Occipital lobe (tissue), 2 donors: Measurements from ENCODE around the gene WNK1. TPM values are rescaled to one million over a fixed set of nuclear protein-coding genes. Genes with fewer than 3 reads are reported as not detected.

ENCODE experiments used
- DNase-seq: peaks from one replicate; lab custom pipeline; 2025; lab: John Stamatoyannopoulos, UW
- total RNA-seq: library from RNA; depleted of rRNA; stranded (reverse); fragments of >200 nt; gene quantifications from one replicate; pipeline ENCODE4 v1.2.3, GENCODE V29; 2014

WNK1 gene
- total RNA-seq, 1 donor from 2014 or later, result 84.2 TPM

DNA sequence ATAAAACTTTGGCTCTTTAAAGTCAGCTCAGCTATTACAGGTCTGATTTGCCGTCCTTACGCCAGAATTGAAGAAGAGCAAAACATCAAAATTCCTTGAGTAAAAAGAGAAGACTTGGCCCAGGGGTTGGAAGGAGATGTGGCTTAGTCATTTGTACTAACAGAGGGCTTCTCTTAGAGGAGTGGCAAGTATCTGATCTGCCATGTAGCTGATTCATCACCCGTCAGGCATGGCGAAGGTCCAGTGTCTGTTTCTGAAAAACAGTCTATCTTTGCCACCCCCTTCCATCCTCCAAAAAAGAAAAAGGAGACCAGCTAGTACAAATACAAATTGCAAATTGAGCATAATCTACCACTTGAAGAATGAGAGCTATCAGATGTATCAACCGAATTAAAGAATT, 105.2 kb downstream of the WNK1 start:
- peak; percentile 8 for DNase-seq

DNA sequence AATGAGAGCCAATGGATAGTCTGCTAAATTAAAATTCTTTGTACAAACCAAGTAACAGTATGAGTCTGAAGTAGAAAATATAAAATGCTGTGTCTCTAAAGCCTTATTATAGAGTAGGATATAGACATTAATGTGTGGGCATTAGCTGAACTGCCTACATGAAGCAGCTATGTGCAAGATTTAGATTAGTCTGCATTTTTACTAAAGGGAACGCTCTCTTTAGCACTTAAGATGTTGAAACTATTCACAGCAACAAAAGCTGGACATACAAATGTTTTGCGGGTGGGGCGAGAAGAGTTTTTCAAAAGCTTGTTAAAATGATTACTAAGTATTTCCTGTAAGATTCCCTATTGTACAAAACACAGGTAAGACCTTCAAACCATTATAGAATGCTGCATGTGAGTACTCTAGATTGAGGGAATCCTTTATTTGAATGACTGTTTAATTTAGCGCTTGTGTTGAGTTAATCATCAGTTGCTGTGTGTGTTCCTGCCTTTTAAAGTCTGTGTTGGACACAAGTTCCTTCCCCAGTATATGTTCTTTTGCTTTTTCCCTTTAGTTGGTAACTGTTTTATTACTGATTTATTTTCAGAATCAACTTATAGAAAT, 110.0 kb downstream of the WNK1 start:
- no peak for DNase-seq

DNA sequence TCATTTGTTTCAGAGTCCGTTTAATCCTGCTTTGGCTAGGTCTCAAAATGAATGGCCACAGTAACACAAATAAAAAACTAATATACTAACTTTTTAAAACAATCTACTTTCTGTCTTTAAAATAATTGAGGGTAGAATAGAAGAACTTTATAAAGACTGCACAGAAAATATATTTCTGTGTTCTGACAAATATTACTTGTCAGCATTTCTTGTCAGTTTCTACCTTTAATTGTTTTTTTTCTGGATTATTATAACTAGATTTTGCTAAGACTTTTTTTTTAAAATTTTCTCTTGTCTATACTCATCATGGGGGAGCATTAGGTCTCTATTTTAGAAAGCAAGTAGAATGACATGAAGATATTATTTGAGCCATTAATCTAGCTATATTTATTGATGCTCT, 110.9 kb downstream of the WNK1 start:
- DNase-seq, result no peak

DNA sequence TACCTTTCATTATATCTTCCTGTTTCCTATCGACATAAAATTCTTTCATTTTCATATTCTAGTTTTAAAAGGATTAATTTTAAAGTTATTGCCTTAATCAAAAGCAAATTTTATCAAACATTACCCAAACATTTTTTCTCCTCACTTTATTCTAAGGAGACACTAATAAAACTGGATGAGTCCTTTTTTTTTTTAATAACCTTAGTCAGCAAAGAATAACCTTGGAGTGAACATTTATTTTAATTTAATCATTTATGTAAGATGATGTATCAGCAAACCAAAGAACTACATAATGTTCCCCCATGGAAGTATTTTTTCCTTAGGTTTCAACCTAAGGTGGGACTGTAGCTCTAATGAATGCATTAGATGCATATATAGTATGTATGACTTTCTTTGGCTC, 113.2 kb downstream of the WNK1 start:
- no peak for DNase-seq

DNA sequence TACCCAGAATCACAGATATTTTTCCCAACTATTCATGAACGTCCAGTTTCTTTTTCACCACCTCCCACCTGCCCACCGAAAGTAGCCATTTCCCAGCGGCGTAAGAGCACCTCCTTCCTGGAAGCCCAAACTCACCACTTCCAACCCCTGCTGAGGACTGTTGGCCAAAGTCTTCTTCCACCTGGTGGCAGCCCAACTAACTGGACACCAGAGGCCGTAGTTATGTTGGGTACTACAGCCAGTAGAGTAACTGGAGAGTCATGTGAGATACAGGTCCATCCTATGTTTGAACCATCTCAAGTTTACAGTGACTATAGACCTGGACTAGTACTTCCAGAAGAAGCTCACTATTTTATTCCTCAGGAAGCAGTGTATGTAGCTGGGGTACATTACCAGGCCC, 115.5 kb downstream of the WNK1 start:
- no peak for DNase-seq

DNA sequence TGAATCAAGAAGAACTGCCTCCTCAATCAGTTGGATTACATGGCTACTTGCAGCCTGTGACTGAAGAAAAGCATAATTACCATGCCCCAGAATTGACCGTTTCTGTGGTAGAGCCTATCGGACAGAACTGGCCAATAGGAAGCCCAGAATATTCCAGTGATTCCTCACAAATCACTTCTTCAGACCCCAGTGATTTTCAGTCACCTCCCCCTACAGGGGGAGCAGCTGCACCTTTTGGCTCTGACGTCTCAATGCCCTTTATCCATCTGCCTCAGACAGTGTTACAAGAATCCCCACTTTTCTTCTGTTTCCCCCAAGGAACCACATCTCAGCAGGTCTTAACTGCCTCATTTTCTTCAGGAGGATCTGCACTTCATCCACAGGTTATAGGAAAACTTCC, 116.3 kb downstream of the WNK1 start:
- no peak for DNase-seq

DNA sequence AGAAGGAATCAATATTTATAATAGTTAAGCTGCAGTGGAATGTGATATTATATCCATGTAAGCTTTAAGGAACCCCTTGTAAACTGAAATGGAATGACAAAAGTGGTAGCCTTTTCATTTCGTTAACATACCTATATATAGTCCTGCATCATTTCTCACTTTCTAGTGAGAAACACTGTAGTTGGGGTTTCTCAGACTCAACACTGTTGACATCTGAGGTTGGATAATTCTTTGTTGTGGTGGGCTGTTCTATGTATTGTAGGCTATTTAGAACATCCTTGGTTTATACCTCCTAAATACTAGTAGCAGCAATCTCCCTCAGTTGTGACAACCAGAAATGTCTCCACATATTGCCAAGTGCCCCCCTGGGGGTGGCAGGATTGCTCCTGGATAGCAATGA, 118.0 kb downstream of the WNK1 start:
- DNase-seq, result no peak

DNA sequence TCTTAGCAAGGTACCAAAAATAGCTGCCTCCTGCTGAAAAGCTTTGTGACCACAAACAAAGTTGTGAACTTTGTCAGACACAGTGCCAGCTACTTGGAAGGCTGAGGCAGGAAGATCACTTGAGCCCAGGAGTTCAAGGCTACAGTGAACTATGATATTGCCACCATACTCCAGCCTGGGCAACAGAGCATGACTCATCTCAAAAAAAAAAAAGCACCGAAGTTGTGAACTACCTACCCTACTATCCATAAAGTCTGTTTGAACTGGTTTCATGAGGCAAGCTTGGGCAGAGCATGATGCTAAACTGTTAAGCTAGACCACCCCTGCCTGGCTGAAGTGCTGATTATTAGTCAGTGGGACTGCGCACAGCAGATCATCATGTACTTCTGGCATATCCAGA, 121.6 kb downstream of the WNK1 start:
- DNase-seq, result no peak

DNA sequence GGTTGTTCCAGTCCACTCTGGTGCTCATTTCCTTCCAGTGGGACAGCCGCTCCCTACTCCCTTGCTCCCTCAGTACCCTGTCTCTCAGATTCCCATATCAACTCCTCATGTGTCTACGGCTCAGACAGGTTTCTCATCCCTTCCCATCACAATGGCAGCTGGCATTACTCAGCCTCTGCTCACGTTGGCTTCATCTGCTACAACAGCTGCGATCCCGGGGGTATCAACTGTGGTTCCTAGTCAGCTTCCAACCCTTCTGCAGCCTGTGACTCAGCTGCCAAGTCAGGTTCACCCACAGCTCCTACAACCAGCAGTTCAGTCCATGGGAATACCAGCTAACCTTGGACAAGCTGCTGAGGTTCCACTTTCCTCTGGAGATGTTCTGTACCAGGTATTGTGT, 127.3 kb downstream of the WNK1 start:
- no peak for DNase-seq

DNA sequence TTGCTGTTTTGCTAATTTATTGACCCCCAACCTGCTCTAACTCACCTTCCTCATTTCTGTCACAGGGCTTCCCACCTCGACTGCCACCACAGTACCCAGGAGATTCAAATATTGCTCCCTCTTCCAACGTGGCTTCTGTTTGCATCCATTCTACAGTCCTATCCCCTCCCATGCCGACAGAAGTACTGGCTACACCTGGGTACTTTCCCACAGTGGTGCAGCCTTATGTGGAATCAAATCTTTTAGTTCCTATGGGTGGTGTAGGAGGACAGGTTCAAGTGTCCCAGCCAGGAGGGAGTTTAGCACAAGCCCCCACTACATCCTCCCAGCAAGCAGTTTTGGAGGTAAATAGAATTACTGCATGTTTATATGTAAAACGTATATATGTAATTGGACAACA, 128.3 kb downstream of the WNK1 start:
- no peak for DNase-seq

DNA sequence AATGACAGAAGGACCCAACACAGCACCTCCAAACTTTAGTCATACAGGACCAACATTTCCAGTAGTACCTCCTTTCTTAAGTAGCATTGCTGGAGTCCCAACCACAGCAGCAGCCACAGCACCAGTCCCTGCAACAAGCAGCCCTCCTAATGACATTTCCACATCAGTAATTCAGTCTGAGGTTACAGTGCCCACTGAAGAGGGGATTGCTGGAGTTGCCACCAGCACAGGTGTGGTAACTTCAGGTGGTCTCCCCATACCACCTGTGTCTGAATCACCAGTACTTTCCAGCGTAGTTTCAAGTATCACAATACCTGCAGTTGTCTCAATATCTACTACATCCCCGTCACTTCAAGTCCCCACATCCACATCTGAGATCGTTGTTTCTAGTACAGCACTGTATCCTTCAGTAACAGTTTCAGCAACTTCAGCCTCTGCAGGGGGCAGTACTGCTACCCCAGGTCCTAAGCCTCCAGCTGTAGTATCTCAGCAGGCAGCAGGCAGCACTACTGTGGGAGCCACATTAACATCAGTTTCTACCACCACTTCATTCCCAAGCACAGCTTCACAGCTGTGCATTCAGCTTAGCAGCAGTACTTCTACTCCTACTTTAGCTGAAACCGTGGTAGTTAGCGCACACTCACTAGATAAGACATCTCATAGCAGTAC, 132.5 kb downstream of the WNK1 start:
- DNase-seq, result no peak

DNA sequence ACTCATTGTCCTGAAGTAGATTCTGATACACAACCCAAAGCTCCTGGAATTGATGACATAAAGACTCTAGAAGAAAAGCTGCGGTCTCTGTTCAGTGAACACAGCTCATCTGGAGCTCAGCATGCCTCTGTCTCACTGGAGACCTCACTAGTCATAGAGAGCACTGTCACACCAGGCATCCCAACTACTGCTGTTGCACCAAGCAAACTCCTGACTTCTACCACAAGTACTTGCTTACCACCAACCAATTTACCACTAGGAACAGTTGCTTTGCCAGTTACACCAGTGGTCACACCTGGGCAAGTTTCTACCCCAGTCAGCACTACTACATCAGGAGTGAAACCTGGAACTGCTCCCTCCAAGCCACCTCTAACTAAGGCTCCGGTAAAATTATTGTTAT, 133.3 kb downstream of the WNK1 start:
- DNase-seq, result no peak

DNA sequence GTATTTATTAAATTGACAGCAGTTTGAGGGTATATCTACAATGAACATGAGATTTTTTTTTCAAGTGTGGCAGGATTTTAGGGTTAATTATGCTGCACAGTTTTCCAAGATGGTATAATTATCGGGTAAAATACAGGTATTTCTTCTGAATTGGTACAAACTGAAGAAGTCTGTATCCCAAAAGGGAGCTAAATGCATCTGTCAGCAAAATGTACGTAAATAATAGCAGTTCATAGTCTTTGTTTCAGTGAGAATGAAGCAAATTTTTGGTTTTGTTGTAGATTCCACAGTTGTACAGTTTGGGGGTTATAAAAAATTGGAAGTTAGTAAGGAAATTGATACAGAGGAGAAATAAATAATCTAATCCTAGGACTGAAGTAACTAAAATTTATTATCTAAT, 133.8 kb downstream of the WNK1 start:
- DNase-seq, result no peak

DNA sequence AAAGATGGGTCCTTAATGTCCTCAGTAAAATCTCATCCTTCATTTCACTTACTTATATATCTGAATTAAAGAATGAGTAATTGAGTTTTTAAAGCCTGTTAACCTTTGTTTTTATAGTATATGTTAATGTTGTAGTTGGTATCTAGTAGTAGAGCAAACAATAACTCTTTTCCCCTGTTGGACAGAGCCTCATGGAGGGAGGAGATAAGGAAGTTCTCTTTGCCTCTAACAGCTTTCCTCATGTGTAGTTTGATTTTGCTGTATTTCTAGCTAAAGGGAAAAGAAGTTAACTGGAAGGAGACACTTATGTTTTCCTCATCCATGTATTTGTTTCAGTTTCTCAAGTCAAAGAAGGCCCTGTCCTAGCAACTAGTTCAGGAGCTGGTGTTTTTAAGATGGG, 141.8 kb downstream of the WNK1 start:
- no peak for DNase-seq

DNA sequence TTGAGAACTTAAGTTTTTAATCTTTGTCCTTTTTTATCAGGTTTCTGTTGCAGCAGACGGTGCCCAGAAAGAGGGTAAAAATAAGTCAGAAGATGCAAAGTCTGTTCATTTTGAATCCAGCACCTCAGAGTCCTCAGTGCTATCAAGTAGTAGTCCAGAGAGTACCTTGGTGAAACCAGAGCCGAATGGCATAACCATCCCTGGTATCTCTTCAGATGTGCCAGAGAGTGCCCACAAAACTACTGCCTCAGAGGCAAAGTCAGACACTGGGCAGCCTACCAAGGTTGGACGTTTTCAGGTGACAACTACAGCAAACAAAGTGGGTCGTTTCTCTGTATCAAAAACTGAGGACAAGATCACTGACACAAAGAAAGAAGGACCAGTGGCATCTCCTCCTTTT, 143.7 kb downstream of the WNK1 start:
- no peak for DNase-seq

DNA sequence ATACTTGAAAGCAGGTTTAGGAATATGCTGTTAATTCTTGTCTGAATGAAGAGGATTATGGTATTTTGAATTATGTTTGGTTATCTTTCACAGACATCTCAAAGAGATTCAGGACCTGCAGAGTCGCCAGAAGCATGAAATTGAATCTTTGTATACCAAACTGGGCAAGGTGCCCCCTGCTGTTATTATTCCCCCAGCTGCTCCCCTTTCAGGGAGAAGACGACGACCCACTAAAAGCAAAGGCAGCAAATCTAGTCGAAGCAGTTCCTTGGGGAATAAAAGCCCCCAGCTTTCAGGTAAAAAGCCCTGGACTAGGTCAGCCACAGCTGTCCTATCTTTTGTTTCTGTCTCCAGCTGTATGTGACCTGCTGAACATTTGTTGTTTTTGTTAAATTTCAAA, 145.0 kb downstream of the WNK1 start:
- no peak for DNase-seq

DNA sequence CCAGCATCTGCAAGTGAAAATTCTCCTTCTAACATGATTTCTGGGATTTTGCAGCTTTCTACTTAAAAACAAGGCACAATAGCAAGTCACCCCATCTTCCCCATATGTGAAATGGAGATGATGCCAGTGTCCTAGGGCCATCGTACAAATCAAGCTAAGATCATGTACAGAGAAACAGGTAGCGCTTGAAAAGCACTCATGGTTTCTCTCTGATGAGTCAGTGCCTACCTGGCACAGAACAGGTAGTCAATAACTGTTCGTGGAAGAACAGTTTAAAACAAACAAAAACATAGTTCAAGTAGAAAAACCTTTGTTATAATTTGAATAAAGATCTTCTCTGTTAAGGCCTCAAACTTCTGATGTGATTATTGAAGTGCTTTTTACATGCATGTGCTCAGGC, 150.2 kb downstream of the WNK1 start:
- DNase-seq, result no peak

DNA sequence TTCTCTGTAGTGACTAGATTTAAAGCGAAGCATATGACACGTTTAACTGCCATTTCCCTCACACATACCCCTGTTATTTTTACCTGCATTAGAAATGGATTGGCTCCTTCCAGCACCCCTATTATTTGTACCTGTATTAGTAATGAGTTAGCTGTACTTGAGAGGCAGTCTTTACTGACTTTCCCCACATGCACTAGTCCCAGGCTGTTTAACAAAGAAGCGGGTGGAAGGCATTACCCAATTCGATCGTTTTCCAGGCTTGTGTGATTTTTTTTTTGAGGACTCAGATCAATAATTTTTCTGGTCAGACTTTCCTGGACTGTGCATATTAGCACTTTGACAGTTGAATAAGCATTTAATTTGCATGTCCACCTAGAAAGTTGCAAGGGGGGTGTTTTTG, 150.7 kb downstream of the WNK1 start:
- no peak for DNase-seq

DNA sequence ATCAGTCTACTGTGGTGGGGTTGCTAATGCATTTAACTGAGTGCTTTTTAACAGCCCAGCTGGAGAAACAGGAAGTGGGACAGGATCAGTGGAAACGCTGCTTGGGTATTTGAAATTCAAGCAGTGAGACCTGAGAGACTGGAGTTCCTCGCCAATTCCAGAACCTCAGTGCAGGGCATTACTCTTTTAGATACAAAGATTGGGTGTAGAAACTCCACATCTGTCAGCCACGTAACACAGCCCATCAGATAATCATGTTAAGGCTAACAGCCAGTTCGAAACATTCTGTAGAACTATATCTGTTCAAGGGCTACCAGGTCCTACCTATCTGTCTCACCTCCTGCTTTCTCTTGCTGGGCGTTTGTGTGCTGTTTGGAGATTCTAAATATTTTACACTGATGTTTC, 151.6 kb downstream of the WNK1 start:
- DNase-seq, result no peak

DNA sequence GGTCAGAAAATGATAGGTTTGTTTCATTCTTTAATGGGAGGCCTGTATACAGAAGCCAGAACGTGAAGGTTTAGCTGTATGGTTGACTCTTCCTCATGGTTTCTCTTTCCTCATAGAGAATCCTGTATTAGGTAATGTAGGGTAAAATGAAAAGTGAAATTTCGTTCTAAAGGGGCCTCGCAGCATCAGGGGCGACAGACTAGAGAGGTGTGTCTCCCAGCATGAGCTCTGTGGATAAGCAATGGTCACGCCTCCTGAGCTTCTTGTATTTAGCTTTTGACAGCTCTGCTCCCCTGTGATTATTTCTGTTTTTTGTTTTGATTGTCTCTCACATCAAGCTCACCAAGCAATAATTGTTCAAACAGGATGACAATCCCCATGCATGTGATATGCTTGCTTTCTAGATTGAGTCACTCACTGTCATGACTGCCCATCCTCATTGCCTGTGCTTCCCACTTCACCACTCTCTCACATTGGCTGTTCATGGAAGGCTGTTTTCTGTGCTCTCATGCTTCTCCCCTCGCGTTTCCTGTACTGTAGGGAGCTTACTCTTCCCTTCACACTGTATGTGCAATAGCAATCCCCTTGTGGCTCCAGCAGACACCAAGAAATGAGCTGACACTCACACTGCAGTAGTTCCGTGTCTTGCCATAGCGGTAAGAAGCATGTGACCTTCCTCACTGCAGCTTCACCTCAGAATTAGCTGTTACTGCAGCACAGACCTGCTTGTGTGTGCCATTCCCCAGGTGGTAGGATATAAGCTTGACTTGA, 153.1 kb downstream of the WNK1 start:
- no peak for DNase-seq

DNA sequence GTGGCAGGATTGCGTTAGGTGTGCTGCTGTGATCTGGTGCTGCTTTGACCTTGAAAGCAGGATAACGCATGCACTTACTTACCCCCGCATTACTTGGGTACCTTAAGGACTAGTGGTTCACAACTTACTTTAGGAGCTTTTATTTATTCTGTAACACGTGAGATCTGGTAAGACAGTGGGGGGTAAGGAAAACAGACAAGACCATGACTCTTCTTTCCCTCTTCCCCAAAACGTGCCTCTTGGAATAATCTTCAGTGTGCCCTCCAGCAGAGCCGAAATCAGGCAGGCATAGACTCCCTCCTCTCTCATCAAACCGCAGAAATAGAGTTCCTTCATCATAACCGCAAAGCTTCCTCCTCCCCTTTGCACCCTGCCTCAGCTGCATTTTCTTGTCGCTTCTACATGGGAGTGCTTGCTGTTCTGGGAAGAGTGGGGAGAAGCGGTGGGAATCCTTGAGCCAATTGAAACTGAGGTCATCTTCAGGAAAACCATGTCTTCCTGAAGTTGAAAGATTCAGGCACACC, 153.7 kb downstream of the WNK1 start:
- DNase-seq, result no peak

DNA sequence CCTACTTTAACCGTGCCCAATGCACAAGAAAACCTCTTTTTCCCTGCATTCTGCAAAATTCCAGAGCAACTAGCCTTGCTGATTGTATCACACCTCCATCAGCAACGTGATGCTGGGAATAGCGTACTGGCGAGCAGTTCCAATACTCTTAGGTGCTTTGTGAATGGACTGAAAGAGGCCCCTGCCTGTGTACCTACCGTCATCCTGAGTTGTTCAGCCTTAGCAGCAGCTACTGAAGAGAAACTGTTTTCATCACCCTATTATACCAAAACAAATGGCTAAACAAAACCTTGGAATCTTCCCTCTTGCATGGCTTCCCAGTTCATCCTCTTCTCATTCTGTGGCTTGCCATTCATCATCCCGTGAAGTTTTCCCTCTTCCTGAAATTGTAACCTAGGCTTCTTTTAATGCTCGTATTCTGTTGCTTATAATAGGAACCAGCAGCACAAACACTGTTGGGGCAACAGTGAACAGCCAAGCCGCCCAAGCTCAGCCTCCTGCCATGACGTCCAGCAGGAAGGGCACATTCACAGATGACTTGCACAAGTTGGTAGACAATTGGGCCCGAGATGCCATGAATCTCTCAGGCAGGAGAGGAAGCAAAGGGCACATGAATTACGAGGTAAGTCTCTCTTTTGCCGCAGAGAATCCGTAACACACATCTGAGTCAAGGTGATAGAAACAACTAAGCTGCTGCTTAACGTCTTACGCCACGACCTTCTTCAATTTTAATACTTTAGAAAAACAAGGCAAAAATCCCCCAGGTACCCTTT, 155.2 kb downstream of the WNK1 start:
- DNase-seq, result no peak
